Duodenal mucosa (tissue), 2 donors: Measurements from ENCODE around the gene KCTD1.

ENCODE experiments used
- H3K27ac ChIP-seq: one replicate; pipeline ENCODE4 v1.7.0; 2013; ENCODE audit warnings: low read depth, low read length
- H3K27me3 ChIP-seq, 2 donors: one replicate each; pipeline ENCODE4 v1.7.0; 2013; ENCODE audit warnings: low read length in 2 of 2, control low read depth in 1 of 2; ENCODE audit not compliant: insufficient read depth in 2 of 2, control insufficient read depth in 1 of 2
- H3K36me3 ChIP-seq, 2 donors: one replicate each; pipeline ENCODE4 v1.7.0; 2013; ENCODE audit warnings: low read length in 2 of 2, control low read depth in 1 of 2; ENCODE audit not compliant: insufficient read depth in 2 of 2, control insufficient read depth in 1 of 2
- H3K4me1 ChIP-seq, 2 donors: one replicate each; pipeline ENCODE4 v1.7.0; 2013; ENCODE audit warnings: low read length in 2 of 2, control low read depth in 1 of 2; ENCODE audit not compliant: insufficient read depth in 2 of 2, control insufficient read depth in 1 of 2
- H3K4me3 ChIP-seq, 2 donors: one replicate each; pipeline ENCODE4 v1.7.0; 2013; ENCODE audit warnings: low read length in 2 of 2, low read depth in 1 of 2
- H3K9ac ChIP-seq, 2 donors: one replicate each; pipeline ENCODE4 v1.7.0; 2013; ENCODE audit warnings: low read length in 2 of 2, low read depth in 1 of 2
- H3K9me3 ChIP-seq, 2 donors: one replicate each; pipeline ENCODE4 v1.7.0; 2013; ENCODE audit warnings: low read length in 2 of 2, control low read depth in 1 of 2; ENCODE audit not compliant: control insufficient read depth in 1 of 2

KCTD1 gene

DNA sequence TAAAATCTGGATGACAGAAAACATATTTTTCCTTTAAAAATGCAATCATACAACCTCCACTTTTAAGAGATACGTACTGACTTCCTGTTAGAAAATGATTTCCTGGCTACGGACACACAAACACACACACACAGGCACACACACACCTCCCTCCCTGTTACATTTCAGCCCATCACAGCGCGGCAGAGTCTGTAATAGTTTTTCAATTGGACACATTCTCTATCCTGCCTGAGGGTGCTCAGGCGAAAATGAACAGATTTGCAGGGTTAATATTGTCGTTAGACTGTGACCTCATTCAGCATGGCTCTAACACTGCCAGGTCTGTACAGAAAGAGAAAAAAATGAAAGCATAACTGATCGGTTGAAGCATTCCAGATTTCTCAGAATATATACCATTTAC, 45.0 kb downstream of the KCTD1 start:
- H3K4me1 ChIP-seq: no peaks in the 10 kb centered on the region
- no peaks in the 10 kb centered on the region for H3K36me3 ChIP-seq
- H3K9me3 ChIP-seq: no peaks in the 10 kb centered on the region
- H3K27me3 ChIP-seq: no peaks in the 10 kb centered on the region
- H3K27ac ChIP-seq: no peak overlapping the region
- H3K9ac ChIP-seq: no peak overlapping the region
- H3K4me3 ChIP-seq: no peak overlapping the region

DNA sequence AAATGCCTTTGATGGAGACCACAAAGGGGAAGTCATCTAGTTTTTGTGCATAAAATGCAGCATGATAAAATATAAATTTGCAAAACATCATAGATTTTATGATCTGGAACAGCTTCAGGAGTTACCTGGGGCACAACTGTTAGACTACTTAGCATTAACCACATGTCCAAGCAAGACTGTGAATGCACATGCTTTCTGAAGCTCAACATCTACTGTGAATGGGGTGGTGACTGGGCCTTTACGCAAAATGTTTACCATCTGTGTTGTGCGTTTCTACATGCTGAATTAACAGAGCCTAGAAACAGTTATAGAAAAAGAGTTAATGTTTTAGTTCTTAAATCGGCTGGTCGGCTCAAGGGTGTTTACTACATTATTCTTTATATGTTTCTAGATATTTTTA, 45.5 kb downstream of the KCTD1 start:
- Histone ChIP-seq H3K9me3 (no peaks in the 10 kb centered on the region), H3K36me3 (no peaks in the 10 kb centered on the region), H3K4me3 (no peak overlapping the region), H3K9ac (no peak overlapping the region), H3K4me1 (no peaks in the 10 kb centered on the region), H3K27ac (no peak overlapping the region), H3K27me3 (no peaks in the 10 kb centered on the region)

DNA sequence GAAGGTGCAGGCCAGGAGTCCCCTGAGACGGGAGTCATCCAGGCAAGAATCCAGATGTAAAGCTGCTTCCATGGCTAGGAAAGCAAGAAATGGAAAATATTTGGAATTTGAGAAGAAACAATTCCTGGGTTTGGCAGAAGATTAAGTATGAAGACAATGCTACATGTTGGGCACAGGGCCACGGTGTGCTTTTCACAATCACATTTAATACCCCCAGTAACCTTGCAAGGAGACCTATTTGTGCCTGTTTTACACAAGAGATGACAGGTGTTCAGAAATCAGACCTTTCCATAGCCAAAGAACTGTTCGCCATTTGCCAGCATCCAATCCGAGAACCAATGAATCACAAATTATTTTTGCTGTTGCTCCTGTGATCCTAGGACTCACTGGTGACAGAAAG, 50.5 kb downstream of the KCTD1 start:
- H3K27ac ChIP-seq: no peak overlapping the region
- H3K4me3 ChIP-seq: no peak overlapping the region
- H3K4me1 ChIP-seq: no peaks in the 10 kb centered on the region
- no peak overlapping the region for H3K9ac ChIP-seq
- H3K36me3 ChIP-seq: no peaks in the 10 kb centered on the region
- no peaks in the 10 kb centered on the region for H3K27me3 ChIP-seq
- H3K9me3 ChIP-seq: no peaks in the 10 kb centered on the region

DNA sequence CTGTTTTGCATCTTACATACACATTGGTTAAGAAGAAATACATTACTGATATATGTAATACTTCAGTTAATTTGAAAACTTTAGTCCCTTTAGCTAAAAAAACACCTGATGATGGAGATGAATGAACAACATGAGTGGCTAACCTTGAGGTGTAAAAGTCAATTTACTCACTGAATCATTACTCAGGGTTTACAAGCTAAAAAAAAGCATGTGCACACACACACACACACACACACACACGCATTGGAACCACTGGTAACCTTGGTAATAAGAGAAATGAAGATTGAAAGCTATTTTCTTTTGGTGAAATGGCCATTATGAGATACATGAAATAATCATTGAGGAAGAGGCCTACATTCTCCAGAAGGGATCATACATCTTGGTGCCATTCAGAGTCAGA, 51.8 kb downstream of the KCTD1 start:
- H3K4me1 ChIP-seq: no peaks in the 10 kb centered on the region
- no peak overlapping the region for H3K9ac ChIP-seq
- H3K4me3 ChIP-seq: no peak overlapping the region
- H3K36me3 ChIP-seq: no peaks in the 10 kb centered on the region
- no peak overlapping the region for H3K27ac ChIP-seq
- H3K9me3 ChIP-seq: no peaks in the 10 kb centered on the region
- no peaks in the 10 kb centered on the region for H3K27me3 ChIP-seq

DNA sequence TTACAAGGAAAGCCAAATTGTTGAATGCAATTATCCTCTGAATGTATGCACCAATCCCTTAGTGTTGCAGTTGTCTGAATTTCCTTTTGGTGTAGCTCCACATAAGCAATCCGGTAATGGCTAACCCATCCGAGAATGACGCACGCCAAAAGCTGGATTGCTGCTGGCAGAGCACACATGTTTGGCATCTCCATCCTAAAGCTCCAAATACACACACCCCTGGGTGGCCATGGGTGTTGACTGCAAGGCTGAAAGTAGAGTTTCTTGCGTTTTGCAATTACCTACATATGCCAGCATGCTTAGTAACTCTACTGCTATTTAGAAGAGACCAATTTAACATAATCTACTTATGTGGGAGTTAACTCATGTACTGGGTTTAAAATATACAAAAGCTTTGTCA, 53.1 kb downstream of the KCTD1 start:
- Histone ChIP-seq H3K9ac (no peak overlapping the region), H3K36me3 (no peaks in the 10 kb centered on the region), H3K4me1 (no peaks in the 10 kb centered on the region), H3K27me3 (no peaks in the 10 kb centered on the region), H3K4me3 (no peak overlapping the region), H3K9me3 (no peaks in the 10 kb centered on the region), H3K27ac (no peak overlapping the region)

DNA sequence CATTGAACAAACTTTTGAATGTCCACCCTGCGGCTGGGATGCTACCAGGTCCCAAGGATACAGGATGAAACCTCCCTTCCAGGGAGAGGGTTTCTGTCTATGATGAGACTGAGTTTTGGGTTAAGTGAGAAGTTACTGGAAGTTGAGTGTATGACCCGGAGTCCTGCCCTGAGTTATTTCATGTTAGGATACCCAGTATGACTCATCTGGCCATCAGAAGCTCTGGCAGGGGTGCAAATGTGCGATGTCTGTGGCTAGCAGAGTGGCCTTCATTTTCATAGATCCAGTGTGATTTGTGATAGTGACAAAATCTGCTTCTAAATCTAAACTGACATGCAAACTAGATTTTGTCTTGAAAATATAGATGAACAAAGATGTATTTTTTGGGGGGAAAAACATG, 55.3 kb downstream of the KCTD1 start:
- H3K27ac ChIP-seq: no peak overlapping the region
- H3K36me3 ChIP-seq: no peaks in the 10 kb centered on the region
- H3K9me3 ChIP-seq: no peaks in the 10 kb centered on the region
- H3K4me1 ChIP-seq: no peaks in the 10 kb centered on the region
- H3K4me3 ChIP-seq: no peak overlapping the region
- no peaks in the 10 kb centered on the region for H3K27me3 ChIP-seq
- H3K9ac ChIP-seq: no peak overlapping the region

DNA sequence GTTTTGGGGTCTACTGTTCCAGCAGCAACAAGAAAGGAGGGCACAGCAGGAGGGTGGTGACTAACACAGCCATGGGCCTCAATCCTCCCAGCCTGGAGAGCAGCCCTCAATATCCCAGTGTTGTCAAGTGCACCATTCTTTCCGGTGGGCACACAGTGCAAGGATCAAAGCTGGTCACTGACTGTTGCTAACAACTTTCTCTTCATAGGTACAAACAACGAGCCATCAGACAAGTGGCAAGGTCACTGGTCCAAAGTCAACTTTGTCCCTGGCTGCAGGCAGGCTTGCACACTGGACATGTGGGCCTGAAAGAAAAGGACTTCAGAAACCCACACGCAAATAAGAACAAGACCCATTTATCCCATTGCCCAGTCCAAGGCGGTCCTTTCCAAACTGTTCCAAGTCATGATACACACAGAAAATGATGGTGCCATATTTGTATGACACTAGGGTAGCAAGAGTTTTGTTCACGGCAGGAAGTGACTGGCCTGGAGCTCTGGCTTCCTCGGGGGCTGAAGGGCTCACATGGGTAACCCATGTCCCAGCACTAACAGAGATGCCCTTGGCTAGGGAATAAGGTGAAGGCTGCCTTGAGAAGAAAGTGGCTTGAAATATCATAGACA, 57.0 kb downstream of the KCTD1 start:
- H3K36me3 ChIP-seq: no peaks in the 10 kb centered on the region
- no peak overlapping the region for H3K9ac ChIP-seq
- H3K27me3 ChIP-seq: no peaks in the 10 kb centered on the region
- H3K27ac ChIP-seq: no peak overlapping the region
- no peaks in the 10 kb centered on the region for H3K9me3 ChIP-seq
- no peak overlapping the region for H3K4me3 ChIP-seq
- peaks cover 0 to 5% of the 10 kb centered on the region in 2 donors for H3K4me1 ChIP-seq

DNA sequence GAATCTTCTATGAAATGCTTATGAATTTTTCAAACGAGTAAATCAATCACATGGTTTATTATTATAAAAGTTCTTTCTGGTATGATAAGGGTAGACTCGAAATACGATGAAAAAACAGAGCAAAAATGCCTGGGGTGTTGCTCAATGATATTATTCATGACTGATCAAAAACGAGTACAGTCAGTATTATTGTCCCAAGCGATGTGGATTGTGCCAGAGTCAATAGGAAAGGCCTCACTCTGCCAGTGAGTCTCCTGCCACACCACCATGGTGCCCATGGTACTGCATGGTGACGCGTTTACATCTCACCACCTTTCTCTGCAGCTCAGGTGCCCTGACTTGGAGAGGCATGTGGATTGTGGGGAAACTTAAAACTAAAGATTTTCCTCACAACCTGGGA, 58.5 kb downstream of the KCTD1 start:
- peaks cover 0 to 5% of the 10 kb centered on the region in 2 donors for H3K4me1 ChIP-seq
- no peak overlapping the region for H3K27ac ChIP-seq
- H3K9me3 ChIP-seq: no peaks in the 10 kb centered on the region
- H3K27me3 ChIP-seq: no peaks in the 10 kb centered on the region
- H3K36me3 ChIP-seq: no peaks in the 10 kb centered on the region
- H3K9ac ChIP-seq: no peak overlapping the region
- H3K4me3 ChIP-seq: no peak overlapping the region

DNA sequence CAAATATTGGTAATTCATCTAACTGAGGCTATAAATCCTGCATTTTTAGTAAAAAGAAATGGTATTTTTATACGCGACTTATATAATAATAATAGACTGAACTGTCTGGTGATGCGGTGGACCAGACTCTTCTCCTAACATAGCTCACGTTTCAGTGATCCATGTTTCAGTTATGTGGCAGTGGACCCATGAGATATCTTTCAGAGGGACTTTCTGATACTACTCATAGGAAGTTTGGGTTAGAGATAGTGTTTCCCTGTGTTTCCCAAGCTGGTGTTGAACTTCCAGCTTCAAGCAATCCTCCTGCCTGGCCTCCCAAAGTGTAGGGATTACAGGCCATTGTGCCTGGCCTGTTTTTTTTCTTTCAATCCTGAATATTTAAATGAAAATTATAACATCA, 59.2 kb downstream of the KCTD1 start:
- H3K9ac ChIP-seq: no peak overlapping the region
- H3K36me3 ChIP-seq: no peaks in the 10 kb centered on the region
- H3K4me3 ChIP-seq: no peak overlapping the region
- H3K4me1 ChIP-seq: peaks cover 0 to 5% of the 10 kb centered on the region in 2 donors
- no peaks in the 10 kb centered on the region for H3K9me3 ChIP-seq
- no peaks in the 10 kb centered on the region for H3K27me3 ChIP-seq
- H3K27ac ChIP-seq: no peak overlapping the region

DNA sequence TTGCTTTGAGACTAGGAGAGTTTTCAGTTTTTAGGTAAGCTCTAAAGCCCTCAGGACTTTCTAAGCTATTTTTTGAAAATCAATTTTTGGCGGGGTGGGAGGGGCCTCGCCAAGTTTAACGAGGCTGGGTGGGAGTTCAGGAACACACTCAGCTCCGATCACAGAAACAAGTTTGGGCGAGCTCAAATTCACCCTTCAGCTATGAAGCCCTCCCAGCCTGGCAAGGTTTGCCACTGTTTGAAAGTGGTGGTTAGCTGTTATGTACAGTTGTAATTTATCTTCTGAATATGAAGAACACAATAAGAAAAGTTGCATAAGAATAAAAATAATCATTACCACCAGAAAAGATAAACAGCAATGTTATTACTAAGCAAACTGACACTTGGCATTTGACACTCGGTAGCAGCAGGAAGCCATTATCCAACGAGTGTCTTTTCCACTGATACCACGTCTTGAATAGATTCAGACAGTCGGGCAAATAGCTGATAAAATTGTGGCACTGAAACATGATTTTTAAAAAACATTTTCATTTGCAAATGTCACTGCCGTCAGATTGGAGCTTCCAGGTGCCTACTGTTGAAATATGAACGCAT, 59.8 kb downstream of the KCTD1 start:
- no peak overlapping the region for H3K4me3 ChIP-seq
- no peaks in the 10 kb centered on the region for H3K9me3 ChIP-seq
- no peaks in the 10 kb centered on the region for H3K36me3 ChIP-seq
- no peaks in the 10 kb centered on the region for H3K27me3 ChIP-seq
- peaks cover 0 to 9% of the 10 kb centered on the region in 2 donors for H3K4me1 ChIP-seq
- no peak overlapping the region for H3K27ac ChIP-seq
- H3K9ac ChIP-seq: no peak overlapping the region
